GM12878 (cell line): Measurements from ENCODE around the gene METTL23.

Experiments used
- ATF3 ChIP-seq: IDR thresholded peaks from 2 replicates; pipeline ENCODE4 v1.6.1; 2011; ENCODE audit warnings: low read depth, mild to moderate bottlenecking, low read length, moderate library complexity, borderline replicate concordance; ENCODE audit errors: extremely low read depth
- BMI1 ChIP-seq: fragments of 450-650 bp; IDR thresholded peaks from 2 replicates; pipeline ENCODE4 v1.6.1; 2016; ENCODE audit warnings: mild to moderate bottlenecking, moderate library complexity, borderline replicate concordance
- CBX5 ChIP-seq: sonication (generic); IDR thresholded peaks from 2 replicates; pipeline ENCODE4 v1.6.1; 2016; ENCODE audit warnings: low read depth, moderate library complexity, mild to moderate bottlenecking, inconsistent platforms
- CTCF ChIP-seq, 3 experiments: IDR thresholded peaks in 2 of 3; conservative IDR thresholded peaks in 1 of 3; 2 replicates each; pipeline ENCODE4 v1.5.1; 2011; ENCODE audit warnings: low read depth in 3 of 3, low read length in 3 of 3, mild to moderate bottlenecking in 3 of 3, control low read depth in 2 of 3, moderate library complexity in 2 of 3, inconsistent platforms in 1 of 3, mixed read lengths in 1 of 3; ENCODE audit not compliant: control insufficient read depth in 2 of 3, insufficient read depth in 1 of 3; ENCODE audit errors: extremely low read depth in 1 of 3
- DPF2 ChIP-seq: fragments of 450-650 bp; IDR thresholded peaks from 2 replicates; pipeline ENCODE4 v1.6.1; 2017; ENCODE audit warnings: mild to moderate bottlenecking
- EZH2 ChIP-seq: IDR thresholded peaks from 2 replicates; pipeline ENCODE4 v1.6.1; 2012; ENCODE audit warnings: low read depth, mild to moderate bottlenecking, control low read depth, inconsistent platforms, low read length, borderline replicate concordance; ENCODE audit not compliant: control insufficient read depth
- KDM1A ChIP-seq: fragments of 200-600 bp; sonication (generic); IDR thresholded peaks from 2 replicates; pipeline ENCODE4 v1.6.1; 2016; ENCODE audit warnings: borderline replicate concordance
- POLR2A ChIP-seq: IDR thresholded peaks from 2 replicates; pipeline ENCODE4 v1.6.1; 2011; ENCODE audit warnings: low read depth, mild to moderate bottlenecking, low read length
- SP1 ChIP-seq: IDR thresholded peaks from one replicate; pipeline ENCODE4 v1.6.1; 2011; ENCODE audit warnings: low read depth, low read length
- TAF1 ChIP-seq: IDR thresholded peaks from 2 replicates; pipeline ENCODE4 v1.6.1; 2011; ENCODE audit warnings: mild to moderate bottlenecking, low read depth, low read length, borderline replicate concordance
- USF1 ChIP-seq: IDR thresholded peaks from 2 replicates; pipeline ENCODE4 v1.6.1; 2011; ENCODE audit warnings: borderline replicate concordance, low read depth, mild to moderate bottlenecking, moderate library complexity, mixed read lengths, low read length; ENCODE audit not compliant: insufficient read depth; ENCODE audit errors: extremely low read length
- ZBTB40 ChIP-seq: fragments of 450-650 bp; IDR thresholded peaks from 2 replicates; pipeline ENCODE4 v1.6.1; 2016; ENCODE audit warnings: mild to moderate bottlenecking, moderate library complexity, borderline replicate concordance

- TF ChIP-seq CTCF (IDR thresholded peaks at IDR 0.05 in 2 of 3, conservative IDR thresholded peaks at IDR 0.05 in 1 of 3; ENCODE audit: control insufficient read depth in 2 of 3, extremely low read depth in 1 of 3, insufficient read depth in 1 of 3, low read depth in 3 of 3, low read length in 3 of 3): no peak
- TF ChIP-seq EZH2: no peak
- TF ChIP-seq USF1: no peak
- no peak for TF ChIP-seq KDM1A
- no peak for TF ChIP-seq BMI1
- TF ChIP-seq ZBTB40: no peak
- TF ChIP-seq TAF1: no peak
- no peak for TF ChIP-seq POLR2A
- no peak for TF ChIP-seq SP1
- no peak for TF ChIP-seq DPF2
- TF ChIP-seq ATF3: no peak
- TF ChIP-seq CBX5: no peak
Measured at GRCh38 chr17:76713765-76714164, 12.9 kb upstream of the METTL23 start.
